B cell (primary cell): ENCODE data around the gene GPR135. TPM values are rescaled to one million over a fixed set of nuclear protein-coding genes. Genes with fewer than 3 reads are reported as not detected.

ENCODE experiments used
- ATAC-seq: fragments of 200-7000 bp; cut with Tn5 transposase; one replicate; pipeline ENCODE4 v1.10.0; 2021; ENCODE audit warnings: low read depth, mild to moderate bottlenecking, moderate number of reproducible peaks, moderate library complexity
- CTCF ChIA-PET: fragments of 350-600 bp; sonication (Branson Sonifier 250); formaldehyde crosslinking; loops from one replicate; lab custom pipeline; 2021; ENCODE audit warnings: antibody characterized with exemption, inconsistent platforms; lab: Charles Lee
- POLR2A ChIA-PET: fragments of 350-600 bp; sonication (Branson Sonifier 250); formaldehyde crosslinking; loops from one replicate; lab custom pipeline; 2021; ENCODE audit warnings: antibody characterized with exemption; lab: Charles Lee
- DNase-seq: peaks from one replicate; pipeline ENCODE4 v3.0.0; 2013
- H2AFZ ChIP-seq: 2 replicates; pipeline ENCODE4 v1.6.1; 2012; ENCODE audit warnings: mild to moderate bottlenecking, low read depth, low read length; ENCODE audit not compliant: insufficient read depth, poor library complexity, severe bottlenecking
- H3K27ac ChIP-seq, 2 donors: 1 replicate in 1 of 2; 2 replicates in 1 of 2; pipeline ENCODE4 v1.5.1; 2012 to 2013; ENCODE audit warnings: low read length in 2 of 2, mild to moderate bottlenecking in 2 of 2, moderate library complexity in 1 of 2
- H3K27me3 ChIP-seq, 4 experiments: fragments of 200-600 bp in 1 of 4; sonication (generic) in 1 of 4; replicated peaks in 1 of 4; 1 replicate in 2 of 4; 2 replicates in 2 of 4; pipeline versions ENCODE4 v1.6.1 to v1.7.0; 2013 to 2016; ENCODE audit warnings: low read length in 3 of 4, mild to moderate bottlenecking in 2 of 4, mixed read lengths in 1 of 4, moderate library complexity in 1 of 4; ENCODE audit not compliant: insufficient read depth in 4 of 4, control insufficient read depth in 3 of 4; ENCODE audit errors: control extremely low read depth in 1 of 4
- H3K36me3 ChIP-seq, 2 experiments: replicated peaks in 1 of 2; 1 replicate in 1 of 2; 2 replicates in 1 of 2; pipeline versions ENCODE4 v1.6.1 to v1.7.1; 2013; ENCODE audit warnings: low read length in 1 of 2; ENCODE audit not compliant: insufficient read depth in 2 of 2, control insufficient read depth in 1 of 2; ENCODE audit errors: control extremely low read depth in 1 of 2, extremely low read depth in 1 of 2
- H3K4me1 ChIP-seq, 2 donors: fragments of 200-600 bp in 1 of 2; sonication (generic) in 1 of 2; 1 replicate in 1 of 2; 2 replicates in 1 of 2; pipeline versions ENCODE4 v1.5.1 to v1.6.1; 2013 to 2017; ENCODE audit warnings: low read length in 2 of 2; ENCODE audit not compliant: control insufficient read depth in 2 of 2, insufficient read depth in 2 of 2
- H3K4me2 ChIP-seq: replicated peaks from 2 replicates; pipeline ENCODE3; 2012; ENCODE audit warnings: mild to moderate bottlenecking, low read depth, low read length; ENCODE audit not compliant: poor library complexity, severe bottlenecking
- H3K4me3 ChIP-seq, 5 experiments: fragments of 200-600 bp in 1 of 5; sonication (generic) in 1 of 5; 1 replicate in 3 of 5; 2 replicates in 2 of 5; pipeline versions ENCODE4 v1.5.1 to v1.7.0; 2011 to 2016; ENCODE audit warnings: low read length in 4 of 5, mild to moderate bottlenecking in 4 of 5, low read depth in 2 of 5, control low read depth in 1 of 5, moderate library complexity in 1 of 5; ENCODE audit not compliant: insufficient read depth in 1 of 5; ENCODE audit errors: control extremely low read depth in 1 of 5, extremely low read depth in 1 of 5
- H3K79me2 ChIP-seq: fragments of 200-600 bp; sonication (generic); one replicate; pipeline ENCODE4 v1.6.0; 2016; ENCODE audit warnings: low read length; ENCODE audit not compliant: control insufficient read depth, insufficient read depth
- H3K9ac ChIP-seq: fragments of 200-600 bp; sonication (generic); 2 replicates; pipeline ENCODE4 v1.6.1; 2017; ENCODE audit warnings: mild to moderate bottlenecking, low read length, moderate library complexity
- H3K9me3 ChIP-seq, 3 donors: one replicate each; pipeline versions ENCODE4 v1.6.1 to v1.7.1; 2013; ENCODE audit warnings: low read length in 2 of 3; ENCODE audit not compliant: control insufficient read depth in 2 of 3, insufficient read depth in 1 of 3; ENCODE audit errors: control extremely low read depth in 1 of 3
- H4K20me1 ChIP-seq: 2 replicates; pipeline ENCODE4 v1.6.0; 2012; ENCODE audit warnings: mild to moderate bottlenecking, low read length; ENCODE audit not compliant: insufficient read depth, control insufficient read depth, poor library complexity, severe bottlenecking
- H3K27ac Mint-ChIP-seq: one replicate; pipeline ENCODE4 v1.8.0; 2021; ENCODE audit warnings: mixed read lengths
- H3K27me3 Mint-ChIP-seq: one replicate; pipeline ENCODE4 v1.8.0; 2021; ENCODE audit warnings: mixed read lengths
- H3K4me1 Mint-ChIP-seq: one replicate; pipeline ENCODE4 v1.8.0; 2021; ENCODE audit warnings: mixed read lengths
- H3K4me3 Mint-ChIP-seq: one replicate; pipeline ENCODE4 v1.8.0; 2021; ENCODE audit warnings: mixed read lengths
- H3K9me3 Mint-ChIP-seq: one replicate; pipeline ENCODE4 v1.8.0; 2022; ENCODE audit warnings: mixed read lengths; ENCODE audit not compliant: insufficient read depth
- EZH2 ChIP-seq: IDR thresholded peaks from 2 replicates; pipeline ENCODE4 v1.6.1; 2012; ENCODE audit warnings: borderline replicate concordance, low read depth, mild to moderate bottlenecking, moderate library complexity, low read length; ENCODE audit not compliant: insufficient read depth, poor library complexity, severe bottlenecking
- WGBS: methylation state at CpG from one replicate; pipeline ENCODE4 v1.1.5; 2013; ENCODE audit warnings: missing lambda C conversion rate; ENCODE audit not compliant: insufficient coverage; 5-methylcytosine and 5-hydroxymethylcytosine counted together
- intact Hi-C: fragments of 100-400 bp; cut with micrococcal nuclease; formaldehyde crosslinking; loops from one replicate; pipeline ENCODE4 v1.10.0; 2022
- polyA plus RNA-seq: library from polyadenylated mRNA; depleted of rRNA; stranded (reverse); fragments of >200 nt; gene quantifications from 2 replicates; pipeline ENCODE4 v1.2.3, GENCODE V29; 2012
- total RNA-seq, 2 donors: library from RNA; stranded (reverse); fragments of 120-200 nt in 1 of 2; gene quantifications; 1 replicate in 1 of 2; 2 replicates in 1 of 2; pipeline versions ENCODE4 v1.2.3 to v1.2.4, GENCODE V29; 2013 to 2022
- TF ChIP-seq, protein P1 (sequence below): fragments of 200-600 bp; IDR thresholded peaks from one replicate; pipeline ENCODE4 v1.8.0; 2022; ENCODE audit warnings: antibody characterized with exemption, mild to moderate bottlenecking

The GPR135 gene
- total and polyA plus RNA-seq, 2 donors (not counting 1 experiment from before 2014, with no cell fraction given): 1.2 to 4.7 TPM

DNA sequence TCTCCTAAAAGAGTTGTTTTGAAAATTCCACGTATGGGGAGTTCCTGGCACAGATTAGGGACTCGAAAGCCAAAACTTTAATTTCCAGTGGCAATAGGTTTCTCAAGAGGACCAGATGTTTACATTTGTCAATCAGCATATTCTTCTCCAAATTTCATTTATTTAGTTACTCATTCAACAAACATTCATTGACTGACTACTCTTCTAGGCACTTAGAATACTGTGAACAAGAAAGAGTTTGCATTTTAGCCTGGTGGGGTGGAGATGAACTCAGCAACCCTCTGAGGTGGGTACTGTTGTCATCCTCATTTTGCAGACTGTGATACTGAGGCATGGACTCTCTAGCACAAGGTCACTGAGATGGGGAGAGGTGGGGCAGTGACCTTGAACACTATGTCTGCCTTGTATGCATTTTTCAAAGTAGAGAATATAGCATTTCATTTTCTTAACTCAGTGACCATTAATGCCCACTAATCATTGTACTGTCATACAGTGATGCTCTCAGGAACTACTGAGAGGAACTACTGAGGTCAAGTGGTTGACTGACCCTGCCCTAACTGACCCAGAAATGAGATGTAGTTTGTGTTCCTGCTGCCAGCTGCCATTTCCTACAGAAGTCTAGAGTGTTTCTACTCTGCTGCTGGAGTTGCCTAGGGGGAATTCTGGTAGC, 16.8 kb upstream of the GPR135 start:
- peaks cover 52% of the 10 kb centered on the region for H3K4me1 Mint-ChIP-seq
- ChIA-PET POLR2A (interaction anchor here (2.5 kb wide), 1 partner anchor 17 kb away, joined by 12 read pairs; the partner anchor contains the start of gene GPR135), CTCF (interaction anchor here (3.6 kb wide), 1 partner anchor 17 kb away, joined by 35 read pairs; the partner anchor contains the start of gene GPR135)
- H3K9me3 ChIP-seq: no peaks in the 10 kb centered on the region
- DNase-seq: no peak
- no peak overlapping the region for H3K27ac Mint-ChIP-seq
- no peak overlapping the region for H2AFZ ChIP-seq
- H4K20me1 ChIP-seq: peaks cover 7% of the 10 kb centered on the region
- ATAC-seq: no peak
- no peak overlapping the region for H3K4me3 ChIP-seq
- H3K9me3 Mint-ChIP-seq: no peaks in the 10 kb centered on the region
- H3K4me1 ChIP-seq: peaks cover 36 to 40% of the 10 kb centered on the region in 2 donors
- no peak overlapping the region for H3K27ac ChIP-seq
- 100% methylated on average over 1 of the region's 2 CpGs for WGBS
- no peak overlapping the region for H3K9ac ChIP-seq
- H3K79me2 ChIP-seq: peaks cover 51% of the 10 kb centered on the region
- no peaks in the 10 kb centered on the region for H3K27me3 ChIP-seq
- TF ChIP-seq, protein P1, sequence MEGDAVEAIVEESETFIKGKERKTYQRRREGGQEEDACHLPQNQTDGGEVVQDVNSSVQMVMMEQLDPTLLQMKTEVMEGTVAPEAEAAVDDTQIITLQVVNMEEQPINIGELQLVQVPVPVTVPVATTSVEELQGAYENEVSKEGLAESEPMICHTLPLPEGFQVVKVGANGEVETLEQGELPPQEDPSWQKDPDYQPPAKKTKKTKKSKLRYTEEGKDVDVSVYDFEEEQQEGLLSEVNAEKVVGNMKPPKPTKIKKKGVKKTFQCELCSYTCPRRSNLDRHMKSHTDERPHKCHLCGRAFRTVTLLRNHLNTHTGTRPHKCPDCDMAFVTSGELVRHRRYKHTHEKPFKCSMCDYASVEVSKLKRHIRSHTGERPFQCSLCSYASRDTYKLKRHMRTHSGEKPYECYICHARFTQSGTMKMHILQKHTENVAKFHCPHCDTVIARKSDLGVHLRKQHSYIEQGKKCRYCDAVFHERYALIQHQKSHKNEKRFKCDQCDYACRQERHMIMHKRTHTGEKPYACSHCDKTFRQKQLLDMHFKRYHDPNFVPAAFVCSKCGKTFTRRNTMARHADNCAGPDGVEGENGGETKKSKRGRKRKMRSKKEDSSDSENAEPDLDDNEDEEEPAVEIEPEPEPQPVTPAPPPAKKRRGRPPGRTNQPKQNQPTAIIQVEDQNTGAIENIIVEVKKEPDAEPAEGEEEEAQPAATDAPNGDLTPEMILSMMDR: no peak
- no peak for TF ChIP-seq EZH2
- H3K4me2 ChIP-seq: peak overlapping the region; percentile 93
- intact Hi-C loops: loop anchor here (10.0 kb wide), 3 partner anchors 847 to 1277 kb away; partner anchors contain the start of genes ACTR10 and DACT1
- H3K27me3 Mint-ChIP-seq: no peaks in the 10 kb centered on the region
- no peaks in the 10 kb centered on the region for H3K36me3 ChIP-seq
- peak overlapping the region; percentile 96 for H3K4me3 Mint-ChIP-seq

DNA sequence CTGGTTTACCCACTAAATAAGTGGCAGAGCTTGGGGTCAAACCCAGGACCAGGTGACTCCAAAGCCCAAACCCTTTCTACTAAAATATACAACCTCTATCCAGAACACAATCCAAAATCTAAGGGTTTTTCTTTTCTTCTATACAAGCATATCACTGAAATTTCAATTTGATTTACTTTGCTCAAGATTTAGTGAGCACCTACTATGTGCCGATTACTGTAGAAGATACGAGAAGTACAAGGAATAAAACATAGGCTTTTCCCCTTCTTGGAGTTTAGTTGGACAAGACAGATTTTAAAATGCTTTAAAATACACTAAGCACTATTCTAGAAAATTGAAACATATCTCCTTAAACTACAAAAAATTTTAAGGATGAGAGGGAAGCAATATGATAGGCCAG, 16.2 kb upstream of the GPR135 start:
- Histone ChIP-seq H3K9me3 (no peaks in the 10 kb centered on the region), H3K36me3 (no peaks in the 10 kb centered on the region), H4K20me1 (peaks cover 7% of the 10 kb centered on the region), H3K27ac (no peak overlapping the region), H3K4me2 (peak overlapping the region; percentile 93), H3K79me2 (peaks cover 45% of the 10 kb centered on the region), H3K27me3 (no peaks in the 10 kb centered on the region), H3K4me3 (no peak overlapping the region), H2AFZ (no peak overlapping the region), H3K4me1 (peaks cover 36 to 40% of the 10 kb centered on the region in 2 donors), H3K9ac (no peak overlapping the region)
- no peaks in the 10 kb centered on the region for H3K27me3 Mint-ChIP-seq
- H3K9me3 Mint-ChIP-seq: no peaks in the 10 kb centered on the region
- H3K4me1 Mint-ChIP-seq: peaks cover 52% of the 10 kb centered on the region
- ChIA-PET POLR2A (no interaction called here), CTCF (interaction anchor here (3.6 kb wide), 1 partner anchor 16 kb away, joined by 35 read pairs; the partner anchor contains the start of gene GPR135)
- WGBS: no CpG with 5 or more reads among the region's 2 CpGs
- no peak overlapping the region for H3K4me3 Mint-ChIP-seq
- no peak for TF ChIP-seq EZH2
- TF ChIP-seq, protein P1: no peak
- no peak overlapping the region for H3K27ac Mint-ChIP-seq
- ATAC-seq (no peak), DNase-seq (no peak)
- intact Hi-C loops: loop anchor here (10.0 kb wide), 3 partner anchors 847 to 1277 kb away; partner anchors contain the start of genes ACTR10 and DACT1
